Fibroblast of lung (primary cell): ENCODE data around the gene HMX3.

Experiments used
- EZH2 ChIP-seq: IDR thresholded peaks from 2 replicates; pipeline ENCODE4 v1.5.1; 2012; ENCODE audit warnings: low read length, control low read depth, mild to moderate bottlenecking; ENCODE audit errors: missing control alignments
- TF ChIP-seq, protein P1 (sequence below), 2 donors: IDR thresholded peaks in 1 of 2; conservative IDR thresholded peaks in 1 of 2; 1 replicate in 1 of 2; 2 replicates in 1 of 2; pipeline ENCODE4 v1.5.1; 2011 to 2012; ENCODE audit warnings: low read length in 2 of 2, control low read depth in 1 of 2, inconsistent platforms in 1 of 2, low read depth in 1 of 2, mild to moderate bottlenecking in 1 of 2

DNA sequence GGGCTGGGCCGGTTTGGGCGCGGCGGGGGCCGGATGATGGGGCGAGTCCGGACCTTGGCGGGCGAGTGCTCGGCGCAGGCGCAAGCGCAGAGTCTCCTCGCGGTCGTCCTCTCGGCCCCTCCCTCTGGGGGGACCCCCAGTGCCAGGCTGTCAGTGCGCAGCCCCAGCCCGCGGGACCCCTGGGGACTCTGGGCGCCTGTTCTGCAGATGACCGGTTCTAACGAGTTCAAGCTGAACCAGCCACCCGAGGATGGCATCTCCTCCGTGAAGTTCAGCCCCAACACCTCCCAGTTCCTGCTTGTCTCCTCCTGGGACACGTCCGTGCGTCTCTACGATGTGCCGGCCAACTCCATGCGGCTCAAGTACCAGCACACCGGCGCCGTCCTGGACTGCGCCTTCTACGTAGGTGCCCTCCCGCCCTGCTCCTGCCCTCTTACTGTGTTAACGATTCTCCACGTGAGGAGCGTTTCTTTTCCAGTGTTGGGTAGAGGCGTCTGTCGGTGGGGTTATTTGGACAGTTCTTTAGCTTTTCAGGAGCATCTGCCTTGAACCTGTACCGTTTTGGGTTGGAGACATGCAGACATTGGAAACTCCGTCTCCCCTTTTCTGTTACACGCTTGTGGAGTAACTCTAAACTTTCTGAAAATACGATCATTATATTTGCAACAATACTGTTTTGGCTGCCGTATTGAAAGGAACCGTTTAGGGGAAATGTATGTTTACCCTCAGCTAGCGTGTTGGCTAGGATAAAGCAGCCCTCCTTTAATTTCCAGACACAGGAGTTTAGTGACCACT, 19.1 kb downstream of the HMX3 start:
- TF ChIP-seq, protein P1, sequence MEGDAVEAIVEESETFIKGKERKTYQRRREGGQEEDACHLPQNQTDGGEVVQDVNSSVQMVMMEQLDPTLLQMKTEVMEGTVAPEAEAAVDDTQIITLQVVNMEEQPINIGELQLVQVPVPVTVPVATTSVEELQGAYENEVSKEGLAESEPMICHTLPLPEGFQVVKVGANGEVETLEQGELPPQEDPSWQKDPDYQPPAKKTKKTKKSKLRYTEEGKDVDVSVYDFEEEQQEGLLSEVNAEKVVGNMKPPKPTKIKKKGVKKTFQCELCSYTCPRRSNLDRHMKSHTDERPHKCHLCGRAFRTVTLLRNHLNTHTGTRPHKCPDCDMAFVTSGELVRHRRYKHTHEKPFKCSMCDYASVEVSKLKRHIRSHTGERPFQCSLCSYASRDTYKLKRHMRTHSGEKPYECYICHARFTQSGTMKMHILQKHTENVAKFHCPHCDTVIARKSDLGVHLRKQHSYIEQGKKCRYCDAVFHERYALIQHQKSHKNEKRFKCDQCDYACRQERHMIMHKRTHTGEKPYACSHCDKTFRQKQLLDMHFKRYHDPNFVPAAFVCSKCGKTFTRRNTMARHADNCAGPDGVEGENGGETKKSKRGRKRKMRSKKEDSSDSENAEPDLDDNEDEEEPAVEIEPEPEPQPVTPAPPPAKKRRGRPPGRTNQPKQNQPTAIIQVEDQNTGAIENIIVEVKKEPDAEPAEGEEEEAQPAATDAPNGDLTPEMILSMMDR (conservative IDR thresholded peaks at IDR 0.05 in 1 of 2, IDR thresholded peaks at IDR 0.05 in 1 of 2; ENCODE audit: low read depth in 1 of 2, low read length in 2 of 2): no peak
- no peak for TF ChIP-seq EZH2
